HepG2 (cell line): Measurements from ENCODE around the gene EXPH5. TPM values are rescaled to one million over a fixed set of nuclear protein-coding genes. Genes with fewer than 3 reads are reported as not detected.

Source experiments
- CC2D1A ChIP-seq: sonication (generic); formaldehyde crosslinking; IDR thresholded peaks from 2 replicates; pipeline ENCODE4 v1.8.1; 2023; ENCODE audit warnings: mild to moderate bottlenecking, missing genetic modification reagents
- CCAR2 ChIP-seq: fragments of 200-400 bp; formaldehyde crosslinking; optimal IDR thresholded peaks from 2 replicates; pipeline ENCODE3; 2018; ENCODE audit warnings: low read depth, mild to moderate bottlenecking, low read length, moderate library complexity
- DMAP1 ChIP-seq: IDR thresholded peaks from 2 replicates; pipeline ENCODE4 v1.6.1; 2016
- EP300 ChIP-seq, 3 experiments: sonication (generic) in 1 of 3; formaldehyde crosslinking in 1 of 3; IDR thresholded peaks; 2 replicates each; pipeline versions ENCODE4 v1.5.1 to v1.6.1; 2011 to 2020; ENCODE audit warnings: low read depth in 2 of 3, low read length in 2 of 3, borderline replicate concordance in 1 of 3, improper control_type of control experiment in 1 of 3, mild to moderate bottlenecking in 1 of 3, missing genetic modification reagents in 1 of 3, moderate library complexity in 1 of 3
- FOXP1 ChIP-seq, 2 experiments: fragments of 450-650 bp in 1 of 2; IDR thresholded peaks; 2 replicates each; pipeline ENCODE4 v1.6.1; 2017 to 2018; ENCODE audit warnings: antibody characterized with exemption in 1 of 2
- MIXL1 ChIP-seq: IDR thresholded peaks from 2 replicates; pipeline ENCODE4 v1.6.1; 2016
- SP2 ChIP-seq: sonication (generic); formaldehyde crosslinking; IDR thresholded peaks from 2 replicates; pipeline ENCODE4 v1.5.1; 2020; ENCODE audit warnings: mild to moderate bottlenecking, missing genetic modification reagents
- SP5 ChIP-seq: IDR thresholded peaks from 2 replicates; pipeline ENCODE4 v1.6.1; 2016; ENCODE audit warnings: low read depth, borderline replicate concordance
- SUZ12 ChIP-seq: fragments of 150-350 bp; IDR thresholded peaks from 2 replicates; pipeline ENCODE4 v1.6.1; 2014; ENCODE audit warnings: low read depth, low read length
- TEAD3 ChIP-seq: optimal IDR thresholded peaks from 2 replicates; pipeline ENCODE3; 2016; ENCODE audit warnings: borderline replicate concordance
- TFDP1 ChIP-seq: IDR thresholded peaks from 2 replicates; pipeline ENCODE4 v1.6.1; 2016; ENCODE audit warnings: missing compliant biosample characterization, missing genetic modification reagents, borderline replicate concordance
- ZBTB49 ChIP-seq: sonication (generic); formaldehyde crosslinking; IDR thresholded peaks from 2 replicates; pipeline ENCODE4 v1.4.0; 2020; ENCODE audit warnings: missing genetic modification reagents, borderline replicate concordance
- ZBTB8A ChIP-seq: sonication (generic); formaldehyde crosslinking; IDR thresholded peaks from 2 replicates; pipeline ENCODE4 v1.4.0; 2020; ENCODE audit warnings: mild to moderate bottlenecking, low read depth, missing genetic modification reagents, borderline replicate concordance
- ZNF766 ChIP-seq: sonication (generic); formaldehyde crosslinking; IDR thresholded peaks from 2 replicates; pipeline ENCODE4 v1.5.0; 2020; ENCODE audit warnings: missing genetic modification reagents, borderline replicate concordance
- polyA plus RNA-seq, 8 experiments: library from polyadenylated mRNA; depleted of rRNA in 3 of 8; stranded (reverse) in 7 of 8; unstranded in 1 of 8; fragments of >200 nt; fragmentation: Illumina TruSeq in 4 of 8; extraction: Trizol in 4 of 8; gene quantifications; 2 replicates each; pipeline versions ENCODE4 v1.2.1 to v1.2.3, GENCODE V29; 2011 to 2016; ENCODE audit warnings: low read depth in 4 of 8, missing spikeins in 1 of 8, mixed read lengths in 1 of 8; ENCODE audit not compliant: insufficient read depth in 1 of 8
- total RNA-seq, 5 experiments: library from RNA; depleted of rRNA; stranded (reverse); fragments of >200 nt; fragmentation: Illumina TruSeq; extraction: Trizol; gene quantifications; 2 replicates each; pipeline ENCODE4 v1.2.3, GENCODE V29; 2016; ENCODE audit warnings: low read depth in 1 of 5
- TF ChIP-seq, protein P1 (sequence below): sonication (generic); formaldehyde crosslinking; IDR thresholded peaks from 2 replicates; pipeline ENCODE4 v1.4.0; 2020; ENCODE audit warnings: missing genetic modification reagents, borderline replicate concordance
- TF ChIP-seq, protein P2 (sequence below): sonication (generic); formaldehyde crosslinking; IDR thresholded peaks from 2 replicates; pipeline ENCODE4 v1.4.0; 2020; ENCODE audit warnings: mild to moderate bottlenecking, missing genetic modification reagents
- TF ChIP-seq, protein P3 (sequence below): sonication (generic); IDR thresholded peaks from 2 replicates; pipeline ENCODE4 v1.6.1; 2016; ENCODE audit warnings: low read depth, borderline replicate concordance
- TF ChIP-seq, protein P4 (sequence below): fragments of 450-650 bp; IDR thresholded peaks from 2 replicates; pipeline ENCODE4 v1.6.1; 2017; ENCODE audit warnings: mild to moderate bottlenecking

The EXPH5 gene
- total and polyA plus RNA-seq, 2 of the 13 experiments (the other 11 are each of a cell fraction or from before 2014, with no cell fraction given): under 0.01 to 0.02 TPM

DNA sequence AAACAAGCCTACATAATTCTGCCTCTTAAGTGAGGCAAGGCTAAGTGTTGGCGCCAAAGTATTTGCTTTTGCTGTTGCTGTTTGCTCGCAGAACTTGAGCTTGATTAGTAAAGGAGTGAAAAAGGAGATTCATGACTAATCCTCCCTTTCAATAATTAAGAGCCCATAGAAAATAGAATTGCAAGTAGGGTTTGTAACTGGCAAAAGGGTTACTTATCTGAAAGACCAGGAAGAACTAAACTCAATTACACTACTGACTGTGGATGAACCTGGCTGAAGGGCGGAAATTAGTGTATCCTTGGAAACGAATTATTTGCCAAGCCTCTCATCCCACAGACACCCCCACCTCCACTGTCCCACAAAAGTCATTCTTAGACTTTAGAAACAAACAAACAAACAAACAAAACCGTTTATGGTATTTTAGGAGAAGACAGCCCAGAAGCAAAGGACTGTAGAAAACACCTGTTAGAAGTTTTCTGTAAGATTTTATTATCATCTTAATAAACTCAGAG is 411 bp upstream of the EXPH5 start (continued):
- no peak for TF ChIP-seq ZBTB49 (CRISPR knock-in tag)
- TF ChIP-seq FOXP1 (IDR thresholded peaks at IDR 0.05): no peak
- no peak for TF ChIP-seq FOXP1 (CRISPR knock-in tag; IDR thresholded peaks at IDR 0.05)
- TF ChIP-seq, protein P1, sequence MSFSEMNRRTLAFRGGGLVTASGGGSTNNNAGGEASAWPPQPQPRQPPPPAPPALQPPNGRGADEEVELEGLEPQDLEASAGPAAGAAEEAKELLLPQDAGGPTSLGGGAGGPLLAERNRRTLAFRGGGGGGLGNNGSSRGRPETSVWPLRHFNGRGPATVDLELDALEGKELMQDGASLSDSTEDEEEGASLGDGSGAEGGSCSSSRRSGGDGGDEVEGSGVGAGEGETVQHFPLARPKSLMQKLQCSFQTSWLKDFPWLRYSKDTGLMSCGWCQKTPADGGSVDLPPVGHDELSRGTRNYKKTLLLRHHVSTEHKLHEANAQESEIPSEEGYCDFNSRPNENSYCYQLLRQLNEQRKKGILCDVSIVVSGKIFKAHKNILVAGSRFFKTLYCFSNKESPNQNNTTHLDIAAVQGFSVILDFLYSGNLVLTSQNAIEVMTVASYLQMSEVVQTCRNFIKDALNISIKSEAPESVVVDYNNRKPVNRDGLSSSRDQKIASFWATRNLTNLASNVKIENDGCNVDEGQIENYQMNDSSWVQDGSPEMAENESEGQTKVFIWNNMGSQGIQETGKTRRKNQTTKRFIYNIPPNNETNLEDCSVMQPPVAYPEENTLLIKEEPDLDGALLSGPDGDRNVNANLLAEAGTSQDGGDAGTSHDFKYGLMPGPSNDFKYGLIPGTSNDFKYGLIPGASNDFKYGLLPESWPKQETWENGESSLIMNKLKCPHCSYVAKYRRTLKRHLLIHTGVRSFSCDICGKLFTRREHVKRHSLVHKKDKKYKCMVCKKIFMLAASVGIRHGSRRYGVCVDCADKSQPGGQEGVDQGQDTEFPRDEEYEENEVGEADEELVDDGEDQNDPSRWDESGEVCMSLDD (CRISPR knock-in tag): no peak
- TF ChIP-seq, protein P2, sequence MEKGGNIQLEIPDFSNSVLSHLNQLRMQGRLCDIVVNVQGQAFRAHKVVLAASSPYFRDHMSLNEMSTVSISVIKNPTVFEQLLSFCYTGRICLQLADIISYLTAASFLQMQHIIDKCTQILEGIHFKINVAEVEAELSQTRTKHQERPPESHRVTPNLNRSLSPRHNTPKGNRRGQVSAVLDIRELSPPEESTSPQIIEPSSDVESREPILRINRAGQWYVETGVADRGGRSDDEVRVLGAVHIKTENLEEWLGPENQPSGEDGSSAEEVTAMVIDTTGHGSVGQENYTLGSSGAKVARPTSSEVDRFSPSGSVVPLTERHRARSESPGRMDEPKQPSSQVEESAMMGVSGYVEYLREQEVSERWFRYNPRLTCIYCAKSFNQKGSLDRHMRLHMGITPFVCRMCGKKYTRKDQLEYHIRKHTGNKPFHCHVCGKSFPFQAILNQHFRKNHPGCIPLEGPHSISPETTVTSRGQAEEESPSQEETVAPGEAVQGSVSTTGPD (CRISPR knock-in tag): no peak
- TF ChIP-seq SP2: no peak
- TF ChIP-seq EP300 (IDR thresholded peaks at IDR 0.05; ENCODE audit: low read depth in 2 of 2, low read length in 2 of 2): peak in 1 of 2 experiments; percentile 46; a peak in 1 of 4 replicates
- TF ChIP-seq EP300 (CRISPR knock-in tag; IDR thresholded peaks at IDR 0.05; ENCODE audit: borderline replicate concordance): no peak
- TF ChIP-seq, protein P3, sequence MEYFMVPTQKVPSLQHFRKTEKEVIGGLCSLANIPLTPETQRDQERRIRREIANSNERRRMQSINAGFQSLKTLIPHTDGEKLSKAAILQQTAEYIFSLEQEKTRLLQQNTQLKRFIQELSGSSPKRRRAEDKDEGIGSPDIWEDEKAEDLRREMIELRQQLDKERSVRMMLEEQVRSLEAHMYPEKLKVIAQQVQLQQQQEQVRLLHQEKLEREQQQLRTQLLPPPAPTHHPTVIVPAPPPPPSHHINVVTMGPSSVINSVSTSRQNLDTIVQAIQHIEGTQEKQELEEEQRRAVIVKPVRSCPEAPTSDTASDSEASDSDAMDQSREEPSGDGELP: no peak
- TF ChIP-seq TFDP1 (CRISPR knock-in tag): peak; percentile 44; the same call in 1 of the 2 replicates
- TF ChIP-seq DMAP1: no peak
- TF ChIP-seq ZBTB8A (CRISPR knock-in tag): no peak
- no peak for TF ChIP-seq MIXL1 (CRISPR knock-in tag)
- no peak for TF ChIP-seq SP5 (CRISPR knock-in tag)
- no peak for TF ChIP-seq SUZ12
- no peak for TF ChIP-seq CCAR2
- TF ChIP-seq, protein P4, sequence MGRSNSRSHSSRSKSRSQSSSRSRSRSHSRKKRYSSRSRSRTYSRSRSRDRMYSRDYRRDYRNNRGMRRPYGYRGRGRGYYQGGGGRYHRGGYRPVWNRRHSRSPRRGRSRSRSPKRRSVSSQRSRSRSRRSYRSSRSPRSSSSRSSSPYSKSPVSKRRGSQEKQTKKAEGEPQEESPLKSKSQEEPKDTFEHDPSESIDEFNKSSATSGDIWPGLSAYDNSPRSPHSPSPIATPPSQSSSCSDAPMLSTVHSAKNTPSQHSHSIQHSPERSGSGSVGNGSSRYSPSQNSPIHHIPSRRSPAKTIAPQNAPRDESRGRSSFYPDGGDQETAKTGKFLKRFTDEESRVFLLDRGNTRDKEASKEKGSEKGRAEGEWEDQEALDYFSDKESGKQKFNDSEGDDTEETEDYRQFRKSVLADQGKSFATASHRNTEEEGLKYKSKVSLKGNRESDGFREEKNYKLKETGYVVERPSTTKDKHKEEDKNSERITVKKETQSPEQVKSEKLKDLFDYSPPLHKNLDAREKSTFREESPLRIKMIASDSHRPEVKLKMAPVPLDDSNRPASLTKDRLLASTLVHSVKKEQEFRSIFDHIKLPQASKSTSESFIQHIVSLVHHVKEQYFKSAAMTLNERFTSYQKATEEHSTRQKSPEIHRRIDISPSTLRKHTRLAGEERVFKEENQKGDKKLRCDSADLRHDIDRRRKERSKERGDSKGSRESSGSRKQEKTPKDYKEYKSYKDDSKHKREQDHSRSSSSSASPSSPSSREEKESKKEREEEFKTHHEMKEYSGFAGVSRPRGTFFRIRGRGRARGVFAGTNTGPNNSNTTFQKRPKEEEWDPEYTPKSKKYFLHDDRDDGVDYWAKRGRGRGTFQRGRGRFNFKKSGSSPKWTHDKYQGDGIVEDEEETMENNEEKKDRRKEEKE: no peak
- TF ChIP-seq ZNF766 (CRISPR knock-in tag): no peak
- TF ChIP-seq TEAD3 (CRISPR knock-in tag): no peak
- no peak for TF ChIP-seq CC2D1A (CRISPR knock-in tag)
